HL-60 (cell line): ENCODE measurements around the gene RNU5D-1.

Source experiments
- CTCF ChIP-seq: IDR thresholded peaks from one replicate; pipeline ENCODE4 v1.5.1; 2011; ENCODE audit warnings: low read length, control low read depth, inconsistent platforms; ENCODE audit not compliant: insufficient read depth
- SPI1 ChIP-seq: IDR thresholded peaks from 2 replicates; pipeline ENCODE4 v1.6.1; 2012; ENCODE audit warnings: low read depth, mild to moderate bottlenecking, borderline replicate concordance

- TF ChIP-seq CTCF (no peak), SPI1 (peak; percentile 40; the same call in 1 of the 2 replicates)
These were observed 9.2 kb downstream of the RNU5D-1 start for GRCh38 chr1:44721485-44722361.
